ACC112 (cell line): ENCODE results near the gene LOXL1.

ENCODE experiments used
- H2AFZ ChIP-seq: fragments of 200-600 bp; sonication (generic); one replicate; pipeline ENCODE4 v1.6.0; 2017; ENCODE audit warnings: antibody characterized with exemption, low read length; ENCODE audit not compliant: unreplicated experiment
- H3K27ac ChIP-seq: fragments of 200-600 bp; sonication (generic); 2 replicates; pipeline ENCODE4 v1.5.1; 2014; ENCODE audit warnings: low read depth, mild to moderate bottlenecking, antibody characterized with exemption, low read length, moderate library complexity
- H3K27me3 ChIP-seq: fragments of 200-600 bp; sonication (generic); 2 replicates; pipeline ENCODE4 v1.6.1; 2014; ENCODE audit warnings: mild to moderate bottlenecking, antibody characterized with exemption, low read length, moderate library complexity, mixed read lengths; ENCODE audit not compliant: insufficient read depth
- H3K36me3 ChIP-seq: fragments of 200-600 bp; sonication (generic); 2 replicates; pipeline ENCODE4 v1.6.1; 2016; ENCODE audit warnings: mild to moderate bottlenecking, antibody characterized with exemption, low read length, moderate library complexity, mixed read lengths; ENCODE audit not compliant: insufficient read depth
- H3K4me1 ChIP-seq: fragments of 200-600 bp; sonication (generic); one replicate; pipeline ENCODE4 v1.6.1; 2016; ENCODE audit warnings: low read length, mixed read lengths; ENCODE audit not compliant: insufficient read depth, unreplicated experiment, control insufficient read depth
- H3K4me3 ChIP-seq: fragments of 200-600 bp; sonication (generic); 2 replicates; pipeline ENCODE4 v1.5.1; 2014; ENCODE audit warnings: mild to moderate bottlenecking, low read depth, low read length
- H3K79me2 ChIP-seq: fragments of 200-600 bp; sonication (generic); one replicate; pipeline ENCODE4 v1.6.0; 2016; ENCODE audit warnings: low read length; ENCODE audit not compliant: control insufficient read depth, unreplicated experiment, insufficient read depth

The LOXL1 gene

DNA sequence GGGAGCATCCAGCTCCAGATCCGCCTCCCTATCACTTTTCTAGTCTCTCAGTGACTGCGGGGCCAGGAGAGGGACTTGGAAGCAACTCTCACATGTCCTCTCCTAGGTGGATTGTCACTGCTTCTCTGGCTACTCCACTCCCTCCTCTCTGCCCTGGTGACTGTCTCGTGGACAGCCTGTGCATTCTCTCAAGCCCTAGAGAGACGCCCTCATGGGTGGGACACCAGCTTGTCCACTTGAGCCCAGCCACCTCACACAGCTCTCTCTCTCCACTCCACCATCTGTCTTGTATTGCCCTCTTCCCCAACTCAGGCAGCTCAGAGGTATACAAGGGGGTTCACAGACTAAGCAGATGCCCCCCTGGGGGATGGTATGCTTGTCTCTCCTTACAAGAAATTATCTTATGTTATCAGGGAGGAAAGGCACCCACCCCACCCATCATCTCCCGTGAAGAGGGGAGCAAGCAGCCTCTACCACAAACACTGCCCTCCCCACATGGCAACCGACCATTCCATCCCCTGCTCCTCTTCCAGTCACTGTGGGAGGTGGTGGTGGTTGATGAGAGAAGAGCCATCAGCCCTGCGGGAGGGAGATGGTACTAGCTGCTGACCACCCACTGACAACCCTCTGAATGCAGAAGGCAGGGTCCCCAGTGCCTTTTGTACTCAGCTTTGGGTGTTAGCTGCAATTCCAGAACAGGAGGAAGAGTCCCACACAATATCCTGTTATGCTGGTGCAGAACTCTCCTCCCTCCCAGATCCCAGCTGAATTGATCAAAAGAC is 15.5 kb upstream of the LOXL1 start:
- Histone ChIP-seq H3K4me3 (no peak overlapping the region), H3K27me3 (no peaks in the 10 kb centered on the region), H3K36me3 (no peaks in the 10 kb centered on the region), H3K27ac (no peak overlapping the region), H2AFZ (no peak overlapping the region), H3K4me1 (peaks cover 11% of the 10 kb centered on the region), H3K79me2 (no peaks in the 10 kb centered on the region)

DNA sequence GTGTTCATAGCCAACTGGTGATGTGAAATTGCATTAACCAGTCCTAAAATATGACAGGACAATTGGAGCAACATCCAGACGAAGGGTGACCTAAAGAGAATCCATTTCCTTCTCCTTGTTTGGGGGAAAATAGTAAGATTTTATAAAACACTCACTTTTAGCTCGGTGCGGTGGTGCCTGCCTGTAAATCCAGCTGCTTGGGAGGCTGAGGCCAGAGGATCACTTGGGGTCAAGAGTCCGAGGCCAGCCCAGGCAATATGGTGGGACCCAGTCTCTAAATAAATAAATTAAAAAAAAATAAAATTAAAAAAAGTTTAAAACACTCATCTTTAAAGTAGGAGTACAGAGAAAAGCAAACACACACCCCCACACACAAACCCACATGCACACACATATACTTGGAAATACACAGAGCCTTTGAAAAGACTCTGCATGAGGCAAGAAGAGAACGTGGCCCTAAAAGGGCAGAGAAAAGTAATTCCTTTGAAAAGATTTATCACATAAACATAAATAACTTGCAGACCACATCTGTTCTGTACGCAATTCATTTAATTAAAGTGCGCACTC is 14.1 kb upstream of the LOXL1 start:
- Histone ChIP-seq H3K79me2 (no peaks in the 10 kb centered on the region), H2AFZ (no peak overlapping the region), H3K27ac (no peak overlapping the region), H3K27me3 (no peaks in the 10 kb centered on the region), H3K4me3 (no peak overlapping the region), H3K4me1 (peaks cover 4% of the 10 kb centered on the region), H3K36me3 (peaks cover 6% of the 10 kb centered on the region; the same call in 1 of the 2 replicates)

DNA sequence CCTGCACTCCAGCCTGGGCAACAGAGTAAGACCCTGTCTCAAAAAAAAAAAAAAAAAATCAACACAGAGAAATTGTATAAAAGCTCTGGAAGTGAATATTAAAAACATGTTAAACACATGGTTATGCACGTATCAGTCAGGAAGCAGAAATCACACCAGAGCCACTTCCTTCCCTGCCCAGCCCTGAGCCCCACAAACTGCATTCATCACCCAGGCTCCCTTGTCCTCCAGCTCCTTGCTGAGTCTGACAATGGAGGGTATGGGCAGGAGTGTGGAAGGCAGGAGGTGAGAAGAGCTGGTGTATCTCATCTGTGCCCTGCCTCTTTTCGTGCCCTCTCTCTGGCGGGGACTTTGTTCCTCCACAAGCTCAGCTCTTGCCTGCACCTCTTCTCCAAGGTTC is 12.1 kb upstream of the LOXL1 start:
- Histone ChIP-seq H3K79me2 (no peaks in the 10 kb centered on the region), H2AFZ (no peak overlapping the region), H3K4me3 (no peak overlapping the region), H3K27me3 (no peaks in the 10 kb centered on the region), H3K36me3 (peaks cover 24% of the 10 kb centered on the region), H3K4me1 (peaks cover 4% of the 10 kb centered on the region), H3K27ac (no peak overlapping the region)

DNA sequence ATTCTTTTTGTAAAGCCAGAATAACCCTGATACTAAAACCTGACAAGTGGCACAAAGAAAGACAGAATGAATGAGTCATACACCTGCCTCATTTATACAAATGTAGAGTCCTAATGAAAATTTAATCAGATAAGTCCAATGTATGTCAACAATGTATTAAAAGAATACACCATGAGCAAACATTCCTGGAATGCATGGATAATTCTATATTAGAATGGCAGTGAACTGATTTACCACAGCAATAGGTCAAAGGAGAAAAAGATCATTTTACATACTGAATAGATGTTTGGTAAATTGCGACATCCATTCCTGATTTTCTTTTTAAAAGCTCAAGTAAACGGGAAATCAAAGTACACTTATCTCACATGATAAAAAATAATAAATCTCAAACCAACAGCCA is 11.2 kb upstream of the LOXL1 start:
- Histone ChIP-seq H3K36me3 (peaks cover 29% of the 10 kb centered on the region), H2AFZ (no peak overlapping the region), H3K4me1 (peaks cover 4% of the 10 kb centered on the region), H3K27ac (no peak overlapping the region), H3K79me2 (no peaks in the 10 kb centered on the region), H3K27me3 (no peaks in the 10 kb centered on the region), H3K4me3 (no peak overlapping the region)

DNA sequence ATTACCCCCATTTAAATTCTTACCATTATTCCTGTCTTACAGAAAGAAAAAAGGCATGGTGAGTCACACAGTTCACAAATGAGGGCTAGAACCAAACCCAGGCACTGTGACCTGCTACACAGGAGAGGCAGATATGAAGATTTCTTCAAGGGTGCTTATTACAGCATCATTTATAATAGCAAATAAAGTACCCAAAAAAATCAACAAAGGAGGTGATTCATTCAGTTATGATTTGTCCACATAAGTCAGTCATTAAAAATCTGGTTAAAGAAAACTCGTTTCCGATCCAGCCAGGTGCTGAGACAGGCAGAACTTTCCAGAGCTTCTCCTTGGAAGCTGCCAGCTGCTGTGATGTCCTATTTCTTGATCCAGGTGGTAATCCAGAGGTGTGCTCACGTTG is 7.5 kb upstream of the LOXL1 start:
- no peak overlapping the region for H3K27ac ChIP-seq
- peaks cover 29% of the 10 kb centered on the region for H3K36me3 ChIP-seq
- H3K79me2 ChIP-seq: peaks cover 24% of the 10 kb centered on the region
- H3K4me3 ChIP-seq: no peak overlapping the region
- H3K4me1 ChIP-seq: peaks cover 41% of the 10 kb centered on the region
- H2AFZ ChIP-seq: no peak overlapping the region
- H3K27me3 ChIP-seq: no peaks in the 10 kb centered on the region

DNA sequence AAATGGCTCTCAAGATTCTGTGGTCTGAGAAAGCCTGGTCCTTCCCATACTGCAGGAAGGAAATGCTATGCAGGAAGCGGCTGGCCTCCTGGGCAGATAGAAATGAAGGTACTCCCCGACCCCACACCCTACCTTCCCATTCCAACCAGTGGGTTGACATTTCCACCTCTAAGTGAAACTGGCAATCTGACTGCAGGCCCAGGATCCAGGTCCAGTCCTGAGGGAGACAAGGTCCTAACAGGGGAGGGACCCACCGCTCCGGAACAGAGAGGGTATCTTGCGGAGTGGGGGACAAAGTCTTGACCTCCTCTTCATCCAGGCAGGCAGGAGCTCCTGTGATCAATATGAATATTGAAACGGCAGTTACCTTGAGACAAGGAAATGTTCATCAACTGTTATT is 6.6 kb upstream of the LOXL1 start:
- Histone ChIP-seq H3K79me2 (peaks cover 26% of the 10 kb centered on the region), H3K27me3 (no peaks in the 10 kb centered on the region), H3K27ac (peak overlapping the region; percentile 53; the same call in 1 of the 2 replicates), H3K4me3 (no peak overlapping the region), H2AFZ (no peak overlapping the region), H3K4me1 (peaks cover 49% of the 10 kb centered on the region), H3K36me3 (peaks cover 29% of the 10 kb centered on the region)

DNA sequence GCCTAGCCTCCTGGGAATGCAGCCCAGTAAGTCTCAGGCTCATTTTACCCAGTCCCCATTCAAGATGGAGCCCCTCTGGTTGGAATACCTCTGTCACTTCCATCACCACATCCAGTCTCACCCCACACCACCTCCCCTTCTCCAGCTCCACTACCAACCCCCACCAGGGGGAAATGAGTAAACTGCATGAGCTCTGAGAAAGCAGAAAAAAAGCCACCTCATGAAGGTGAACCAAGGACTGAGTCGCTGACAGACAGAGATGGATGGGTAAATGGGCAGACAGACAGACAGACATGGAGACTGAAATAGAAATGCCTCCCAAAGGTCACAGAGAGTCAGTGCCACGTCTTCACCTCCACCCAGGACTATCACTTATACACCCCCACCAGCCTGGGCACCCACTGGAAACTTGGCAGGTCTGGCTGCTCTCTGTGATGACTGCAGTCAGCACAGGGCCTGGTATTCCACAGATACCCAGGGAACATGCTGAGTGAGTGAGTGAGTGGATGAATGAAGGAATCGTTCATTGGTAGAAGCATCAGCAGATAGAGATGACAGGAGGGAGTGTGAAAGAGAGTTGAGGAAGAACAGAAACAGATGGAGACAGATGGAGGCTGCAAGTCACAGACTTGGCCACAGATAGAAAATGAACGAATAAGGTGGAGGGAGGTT is 4.9 kb upstream of the LOXL1 start:
- Histone ChIP-seq H3K4me1 (peaks cover 59% of the 10 kb centered on the region), H3K27me3 (no peaks in the 10 kb centered on the region), H3K79me2 (peaks cover 41% of the 10 kb centered on the region), H3K4me3 (no peak overlapping the region), H3K27ac (peak overlapping the region; percentile 86; the same call in 1 of the 2 replicates), H3K36me3 (peaks cover 25% of the 10 kb centered on the region), H2AFZ (no peak overlapping the region)

DNA sequence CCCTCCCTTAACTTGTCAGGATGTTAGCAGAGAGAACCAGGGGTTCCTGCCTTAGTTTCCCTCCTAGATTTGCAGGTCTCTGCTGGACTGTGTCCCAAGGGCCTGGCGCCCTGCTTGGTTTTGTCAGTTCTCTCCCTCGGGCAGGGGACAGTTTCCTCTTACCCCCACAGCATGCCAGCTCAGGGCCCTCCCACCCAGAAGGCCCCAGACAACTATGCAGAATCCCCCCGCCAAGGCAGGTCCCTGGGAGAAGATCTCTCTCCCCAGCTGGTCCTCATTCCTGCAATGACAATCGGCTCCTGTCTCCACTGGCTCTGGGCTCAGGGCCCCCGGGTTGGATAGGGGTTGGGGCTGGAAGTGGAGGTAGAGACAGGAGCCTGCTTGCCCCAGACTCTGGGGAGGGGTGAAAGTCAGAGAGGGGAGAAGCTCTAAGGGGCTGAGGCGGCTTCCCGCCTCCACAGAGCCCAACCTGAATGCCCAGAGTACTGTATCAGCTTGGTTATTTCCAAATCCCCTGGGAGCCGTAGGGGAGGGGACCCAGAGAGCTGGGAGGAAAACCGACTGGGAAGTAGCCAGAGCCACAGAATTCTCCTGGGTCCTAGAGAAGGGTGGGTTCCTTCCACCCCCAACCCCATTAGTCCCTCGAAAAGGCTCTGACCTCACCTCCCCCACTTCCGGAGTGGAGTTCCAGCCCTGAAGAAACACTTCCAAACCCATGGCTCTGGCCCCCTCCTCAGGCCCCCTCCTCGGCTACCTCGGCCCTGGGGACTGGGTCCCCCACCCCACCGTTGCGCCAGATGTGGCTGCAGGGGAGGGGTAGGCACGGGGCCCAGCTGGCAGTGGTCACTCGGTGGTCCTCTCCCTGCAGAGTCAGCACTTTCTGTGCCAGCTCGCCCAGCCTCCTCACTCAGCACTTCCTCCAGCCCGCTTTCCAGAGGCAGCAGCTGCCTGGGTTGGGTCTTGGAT is 3.8 kb upstream of the LOXL1 start:
- Histone ChIP-seq H3K4me1 (peaks cover 59% of the 10 kb centered on the region), H2AFZ (peak overlapping the region; percentile 31), H3K27ac (peak overlapping the region; percentile 86), H3K79me2 (peaks cover 52% of the 10 kb centered on the region), H3K27me3 (no peaks in the 10 kb centered on the region), H3K4me3 (peak overlapping the region; percentile 61), H3K36me3 (peaks cover 20% of the 10 kb centered on the region)

DNA sequence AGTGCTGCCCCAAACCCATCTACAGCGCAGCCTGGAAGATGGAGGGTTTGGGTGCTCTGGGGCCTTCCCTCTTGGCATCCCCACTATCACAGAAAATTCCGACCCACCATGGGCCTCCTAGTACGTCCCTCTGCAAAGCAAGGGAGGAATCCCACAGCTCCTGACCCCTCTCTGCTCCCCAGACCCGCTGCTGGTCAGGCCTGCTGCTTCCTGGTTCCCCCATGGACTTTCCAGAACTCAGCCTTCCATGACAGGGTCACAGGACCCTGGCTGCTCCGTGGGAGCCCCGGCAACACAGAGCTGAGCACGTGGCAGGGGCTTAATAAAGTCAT is 3.1 kb upstream of the LOXL1 start:
- H2AFZ ChIP-seq: no peak overlapping the region
- H3K4me3 ChIP-seq: peak overlapping the region; percentile 61
- H3K27ac ChIP-seq: peak overlapping the region; percentile 86
- H3K36me3 ChIP-seq: peaks cover 16% of the 10 kb centered on the region
- no peaks in the 10 kb centered on the region for H3K27me3 ChIP-seq
- H3K4me1 ChIP-seq: peaks cover 59% of the 10 kb centered on the region
- H3K79me2 ChIP-seq: peaks cover 59% of the 10 kb centered on the region

DNA sequence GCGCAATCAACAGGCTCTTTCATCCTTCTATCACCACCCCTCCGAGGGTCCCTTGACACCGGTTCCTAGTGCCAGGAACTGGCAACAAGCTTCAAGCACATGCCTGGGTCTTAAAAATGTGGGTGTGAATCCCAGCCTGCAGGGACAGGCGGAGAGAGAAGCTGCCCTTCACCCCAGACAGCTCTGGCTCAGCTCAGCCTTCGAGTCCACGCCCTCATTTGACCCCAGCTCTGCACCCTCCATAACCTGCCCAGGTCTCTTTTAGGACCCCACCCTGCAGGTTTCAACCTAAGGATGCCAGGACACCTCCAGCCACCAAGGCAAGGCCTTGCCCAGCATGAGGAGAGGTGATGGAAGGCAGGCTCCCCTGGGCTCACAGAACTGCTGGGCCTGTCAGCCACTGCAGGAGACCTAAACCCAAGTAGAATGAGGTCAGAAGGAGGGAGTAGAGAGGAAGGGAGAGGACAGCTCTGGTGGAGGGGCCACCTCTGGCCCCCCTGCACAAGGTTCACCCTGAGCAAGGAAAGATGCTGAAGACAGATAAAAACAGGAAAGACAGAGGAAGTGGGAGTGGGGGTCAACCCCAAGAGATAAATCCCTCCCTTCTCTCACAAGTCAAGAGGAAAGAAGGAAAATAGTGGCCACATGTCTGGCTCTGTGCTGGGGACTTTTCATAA is 2.6 kb upstream of the LOXL1 start:
- Histone ChIP-seq H3K79me2 (peaks cover 64% of the 10 kb centered on the region), H3K36me3 (peaks cover 11% of the 10 kb centered on the region), H2AFZ (no peak overlapping the region), H3K4me3 (peak overlapping the region; percentile 61), H3K27ac (peak overlapping the region; percentile 86), H3K4me1 (peaks cover 59% of the 10 kb centered on the region), H3K27me3 (no peaks in the 10 kb centered on the region)
